Activated T-cell treated with anti-CD3 and anti-CD28 coated beads, Interleukin-2, amount 50 U/mL, for 72 hours (primary cell): ENCODE data around the gene ZNF664. TPM values are rescaled to one million over a fixed set of nuclear protein-coding genes. Genes with fewer than 3 reads are reported as not detected.

Source experiments
- ATAC-seq, 2 donors: fragments of 150-1000 bp; cut with Tn5 transposase; replicated peaks in 1 of 2; 2 replicates each; pipeline ENCODE4 v1.10.0; 2021; ENCODE audit warnings: moderate library complexity in 2 of 2, mild to moderate bottlenecking in 1 of 2
- DNase-seq, 2 donors: peaks; one replicate each; pipeline ENCODE4 v3.0.0; 2021 to 2022; ENCODE audit warnings: mixed read lengths in 1 of 2
- H3K27ac Mint-ChIP-seq: one replicate; pipeline ENCODE4 v1.8.0; 2022; ENCODE audit warnings: mild to moderate bottlenecking, moderate library complexity, mixed read lengths
- H3K27me3 Mint-ChIP-seq: one replicate; pipeline ENCODE4 v1.8.0; 2022; ENCODE audit warnings: low read depth, mixed read lengths
- H3K36me3 Mint-ChIP-seq, 2 donors: one replicate each; pipeline ENCODE4 v1.8.0; 2022; ENCODE audit warnings: mixed read lengths in 2 of 2, mild to moderate bottlenecking in 1 of 2; ENCODE audit not compliant: insufficient read depth in 2 of 2
- H3K4me1 Mint-ChIP-seq: one replicate; pipeline ENCODE4 v1.8.0; 2022; ENCODE audit warnings: low read depth, mixed read lengths
- H3K4me3 Mint-ChIP-seq, 2 donors: one replicate each; pipeline ENCODE4 v1.8.0; 2022; ENCODE audit warnings: mild to moderate bottlenecking in 2 of 2, mixed read lengths in 2 of 2, moderate library complexity in 2 of 2
- H3K9me3 Mint-ChIP-seq, 2 donors: one replicate each; pipeline ENCODE4 v1.8.0; 2022; ENCODE audit warnings: mixed read lengths in 2 of 2
- total RNA-seq, 2 donors: library from RNA; stranded (reverse); gene quantifications; one replicate each; pipeline ENCODE4 v1.2.3, GENCODE V29; 2022

ZNF664 gene
- total RNA-seq, 2 donors from 2014 or later = 63.0 to 63.6 TPM

DNA sequence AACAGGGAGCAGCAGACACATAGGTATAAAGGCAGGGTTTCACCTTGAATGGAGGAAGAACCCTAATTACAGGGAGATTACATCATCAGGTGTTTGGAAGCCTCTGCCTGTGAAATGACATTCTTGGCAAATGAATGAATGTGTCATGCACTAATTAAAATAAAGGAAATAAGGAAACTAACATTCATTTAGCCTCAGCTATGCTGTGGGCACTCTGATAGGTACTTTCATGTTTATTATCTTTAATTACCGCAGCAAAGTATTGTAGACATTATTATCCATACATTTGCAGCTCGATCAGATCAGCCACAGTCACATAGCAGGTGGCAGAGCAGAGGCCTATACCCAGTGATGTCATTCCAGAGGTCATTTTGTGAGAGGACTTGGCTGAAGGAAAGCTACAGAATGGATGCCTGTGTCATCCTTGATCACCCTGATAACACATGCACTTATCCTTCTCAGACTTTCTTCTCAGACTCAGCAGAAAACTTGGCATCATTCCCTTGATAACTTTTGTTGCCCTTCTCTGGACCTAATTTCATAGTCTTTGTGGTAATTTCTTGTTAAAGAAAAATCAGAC, 18.4 kb downstream of the ZNF664 start:
- peaks cover 2 to 16% of the 10 kb centered on the region in 2 donors for H3K36me3 Mint-ChIP-seq
- H3K27ac Mint-ChIP-seq = peak overlapping the region; percentile 21
- DNase-seq = no peak
- H3K4me1 Mint-ChIP-seq = peaks cover 36% of the 10 kb centered on the region
- H3K4me3 Mint-ChIP-seq = no peak overlapping the region
- ATAC-seq = no peak
- no peaks in the 10 kb centered on the region for H3K9me3 Mint-ChIP-seq
- H3K27me3 Mint-ChIP-seq = no peaks in the 10 kb centered on the region

DNA sequence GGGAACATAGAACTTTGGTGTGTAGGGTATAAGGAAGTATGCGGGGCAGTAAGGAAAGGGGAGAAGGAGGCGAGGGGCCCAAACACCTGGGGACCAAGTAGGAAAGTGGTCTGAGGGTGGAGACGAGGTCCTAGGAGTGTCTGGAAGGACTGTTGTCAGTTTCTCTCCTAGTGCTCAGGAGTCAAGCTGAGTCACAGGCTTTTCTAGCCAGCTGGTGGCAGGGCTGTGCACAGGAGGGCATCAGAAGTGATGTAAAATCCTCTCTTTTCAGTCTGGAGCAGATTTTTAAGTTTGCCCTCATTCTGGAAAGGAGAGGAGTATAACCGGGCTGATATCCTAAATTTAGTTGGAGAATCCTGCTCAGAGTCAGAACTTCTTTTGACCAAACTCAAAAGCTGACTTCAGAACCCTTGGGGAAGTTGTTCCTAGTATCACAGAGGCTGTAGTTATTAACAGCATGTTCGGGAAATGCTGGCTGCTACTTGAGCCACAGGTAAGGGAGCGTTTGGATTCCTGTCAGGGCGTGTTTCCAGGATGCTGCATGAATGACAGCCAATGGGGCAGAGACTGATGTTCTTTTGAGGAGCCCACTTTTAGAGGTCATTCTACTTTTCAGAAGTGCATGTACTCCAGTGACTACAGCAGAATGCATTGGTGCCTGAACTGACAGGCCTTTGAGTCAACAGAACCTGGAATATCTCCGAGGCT, 19.3 kb downstream of the ZNF664 start:
- Mint-ChIP-seq H3K27me3 (no peaks in the 10 kb centered on the region), H3K36me3 (peaks cover 2 to 16% of the 10 kb centered on the region in 2 donors), H3K27ac (peak overlapping the region; percentile 21), H3K4me3 (no peak overlapping the region), H3K9me3 (no peaks in the 10 kb centered on the region), H3K4me1 (peaks cover 37% of the 10 kb centered on the region)
- DNase-seq (no peak), ATAC-seq (no peak)

DNA sequence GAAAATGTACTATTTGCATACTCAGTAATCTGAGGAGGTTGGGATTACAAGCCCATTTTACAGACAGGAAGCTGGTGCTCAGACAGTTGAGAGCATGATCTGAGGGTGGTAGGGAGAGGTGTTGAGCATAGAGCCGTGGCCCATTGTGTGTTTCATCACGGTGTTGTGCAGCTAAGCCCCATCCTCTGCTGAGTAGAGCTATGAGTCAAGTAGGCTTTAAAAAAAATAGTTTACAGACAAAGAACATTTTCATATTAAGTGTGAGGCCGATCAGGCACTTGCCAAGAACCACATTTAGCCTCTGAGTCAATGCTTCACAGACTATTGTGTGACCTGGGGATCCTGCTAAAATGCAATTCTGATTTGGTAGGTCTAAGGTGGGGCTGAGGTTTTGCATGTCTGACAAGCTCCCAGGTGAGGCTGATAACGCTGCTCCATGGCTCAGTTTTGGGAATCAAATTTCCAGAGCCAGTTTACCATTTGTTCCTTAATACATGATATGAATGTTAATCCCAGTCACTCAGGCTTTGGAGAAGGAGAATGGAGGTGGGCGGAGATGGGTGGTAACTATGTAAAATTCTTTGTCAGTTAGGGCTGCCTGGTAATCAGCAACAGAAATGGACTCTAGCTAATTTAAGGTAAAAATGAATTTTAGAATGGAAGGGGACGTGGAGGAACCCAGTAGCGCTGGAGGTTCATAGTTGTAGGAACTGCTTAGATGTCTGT, 22.2 kb downstream of the ZNF664 start:
- no peak for DNase-seq
- Mint-ChIP-seq H3K36me3 (peaks cover 0 to 5% of the 10 kb centered on the region in 2 donors), H3K27ac (no peak overlapping the region), H3K27me3 (no peaks in the 10 kb centered on the region), H3K9me3 (no peaks in the 10 kb centered on the region), H3K4me1 (peaks cover 34% of the 10 kb centered on the region), H3K4me3 (no peak overlapping the region)
- peak; percentile 78 to 93 for ATAC-seq

DNA sequence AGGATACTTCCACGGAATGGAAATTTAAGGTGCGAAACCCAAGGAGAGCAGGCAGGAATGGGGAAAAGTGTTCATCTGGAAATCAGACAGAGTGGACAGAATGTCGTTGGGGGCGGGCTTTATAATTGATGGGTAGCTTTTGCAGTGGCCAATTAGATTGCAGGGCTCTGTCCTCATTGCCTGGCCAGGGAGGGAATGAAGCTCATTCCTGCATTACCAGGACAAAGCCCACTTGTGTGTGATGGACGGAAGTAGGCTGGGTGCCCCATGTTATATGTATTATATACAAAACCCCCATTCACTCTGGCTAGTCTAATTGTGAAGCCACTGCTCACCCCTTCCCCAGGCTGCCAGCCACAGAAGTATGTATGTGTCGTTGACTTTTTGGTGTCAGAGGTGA, 23.6 kb downstream of the ZNF664 start:
- Mint-ChIP-seq H3K4me1 (peaks cover 23% of the 10 kb centered on the region), H3K9me3 (no peaks in the 10 kb centered on the region), H3K36me3 (no peaks in the 10 kb centered on the region), H3K27ac (no peak overlapping the region), H3K4me3 (no peak overlapping the region), H3K27me3 (no peaks in the 10 kb centered on the region)
- ATAC-seq (no peak), DNase-seq (no peak)

DNA sequence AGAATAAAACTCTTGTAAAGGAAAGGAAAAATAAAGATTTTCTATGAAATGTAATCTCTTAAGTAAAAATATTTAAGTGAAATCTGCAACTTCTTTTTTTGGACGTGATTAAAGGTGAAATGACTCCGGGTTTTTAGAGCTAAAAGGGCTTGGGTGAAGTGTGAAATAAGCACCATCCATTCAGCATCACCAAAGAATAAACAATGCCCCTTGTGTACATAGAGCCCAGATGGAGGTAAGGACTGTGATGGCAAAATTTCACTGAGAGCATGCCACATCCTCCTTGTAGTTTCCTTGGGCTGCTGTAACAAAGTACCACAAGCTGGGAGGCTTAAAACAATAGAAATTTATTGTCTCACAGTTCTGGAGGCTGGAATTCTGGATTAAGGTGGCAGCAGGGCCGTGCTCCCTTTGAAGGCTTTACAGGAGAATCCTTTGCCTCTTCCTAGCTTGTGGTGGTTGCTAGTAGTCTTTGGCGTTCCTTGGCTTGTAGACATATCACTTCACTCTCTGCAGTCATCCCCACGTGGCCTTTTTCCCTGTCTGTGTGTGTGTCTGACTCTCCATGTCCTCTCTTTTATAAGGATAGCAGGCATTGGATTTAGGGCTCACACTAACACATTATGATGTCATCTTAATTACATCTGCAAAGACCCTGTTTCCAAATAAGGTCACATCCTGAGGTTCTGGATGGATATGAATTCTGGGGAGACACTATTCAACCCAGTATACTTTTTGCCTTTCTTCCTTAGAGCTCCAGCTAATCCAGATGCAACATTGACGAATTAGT, 24.2 kb downstream of the ZNF664 start:
- Mint-ChIP-seq H3K36me3 (no peaks in the 10 kb centered on the region), H3K4me3 (no peak overlapping the region), H3K4me1 (peaks cover 23% of the 10 kb centered on the region), H3K27ac (no peak overlapping the region), H3K9me3 (no peaks in the 10 kb centered on the region), H3K27me3 (no peaks in the 10 kb centered on the region)
- no peak for ATAC-seq
- no peak for DNase-seq

GRCh38 chr12:123997908-123998307, 24.9 kb downstream of the ZNF664 start:
- no peak for ATAC-seq
- Mint-ChIP-seq H3K36me3 (no peaks in the 10 kb centered on the region), H3K4me3 (no peak overlapping the region), H3K4me1 (peaks cover 23% of the 10 kb centered on the region), H3K27ac (no peak overlapping the region), H3K27me3 (no peaks in the 10 kb centered on the region), H3K9me3 (no peaks in the 10 kb centered on the region)
- no peak for DNase-seq

DNA sequence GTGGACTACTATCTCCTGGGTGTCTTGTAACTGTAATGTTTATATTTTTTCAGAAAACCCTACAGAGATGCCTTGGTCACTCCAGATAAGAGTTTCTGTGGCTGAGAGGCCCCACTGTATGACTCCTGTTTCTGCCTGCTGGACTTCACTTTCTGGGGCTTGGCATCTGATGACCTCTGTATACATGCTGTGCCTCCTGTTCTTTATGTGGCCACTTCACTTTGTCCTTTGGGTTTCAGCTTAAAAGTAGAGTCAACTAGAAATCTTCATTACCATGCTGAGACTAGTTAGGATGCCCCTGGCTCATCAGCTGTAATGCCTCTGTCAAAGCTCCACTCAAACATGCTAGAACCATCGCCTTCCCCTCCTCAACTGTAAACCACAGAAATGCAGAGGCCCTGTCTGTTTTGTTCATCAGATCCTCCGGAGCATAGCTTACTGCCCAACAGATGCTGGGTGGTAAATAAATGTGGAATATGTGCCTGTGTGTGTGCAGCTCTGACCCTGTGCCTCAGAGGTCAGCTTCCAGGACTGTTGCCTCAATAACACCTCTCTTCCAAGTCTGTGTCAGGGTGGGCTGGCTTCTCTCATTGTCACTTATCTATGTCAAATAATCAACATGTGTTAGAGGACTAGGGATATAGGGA, 25.5 kb downstream of the ZNF664 start:
- H3K27ac Mint-ChIP-seq = no peak overlapping the region
- no peaks in the 10 kb centered on the region for H3K36me3 Mint-ChIP-seq
- no peaks in the 10 kb centered on the region for H3K9me3 Mint-ChIP-seq
- peaks cover 23% of the 10 kb centered on the region for H3K4me1 Mint-ChIP-seq
- H3K27me3 Mint-ChIP-seq = no peaks in the 10 kb centered on the region
- DNase-seq (no peak), ATAC-seq (no peak)
- no peak overlapping the region for H3K4me3 Mint-ChIP-seq

- DNase-seq = no peak
- H3K27ac Mint-ChIP-seq = no peak overlapping the region
- H3K4me1 Mint-ChIP-seq = peaks cover 23% of the 10 kb centered on the region
- H3K9me3 Mint-ChIP-seq = no peaks in the 10 kb centered on the region
- ATAC-seq = no peak
- no peaks in the 10 kb centered on the region for H3K36me3 Mint-ChIP-seq
- H3K4me3 Mint-ChIP-seq = no peak overlapping the region
- H3K27me3 Mint-ChIP-seq = no peaks in the 10 kb centered on the region
Measured at GRCh38 chr12:123998991-123999359, 26.0 kb downstream of the ZNF664 start.

DNA sequence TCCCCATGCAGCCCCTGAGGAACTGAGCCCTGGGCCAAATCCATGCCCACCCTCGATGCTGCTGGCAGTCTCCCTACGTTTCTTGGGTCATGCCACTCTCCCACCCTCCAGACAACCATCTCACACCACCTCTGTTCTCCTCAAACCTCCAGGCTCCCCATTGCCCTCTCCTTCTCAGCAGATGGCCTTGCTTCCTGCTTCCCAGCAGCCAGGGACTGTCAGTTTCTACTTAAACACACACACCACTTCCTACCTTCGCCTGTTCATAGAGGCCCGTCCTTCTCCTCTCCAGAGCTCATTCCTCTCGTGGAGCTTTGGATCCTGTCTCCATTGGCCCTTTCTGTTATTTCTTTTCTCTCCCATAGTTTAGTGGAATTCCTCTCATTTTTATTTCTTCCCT, 27.1 kb downstream of the ZNF664 start:
- ATAC-seq (no peak), DNase-seq (no peak)
- Mint-ChIP-seq H3K4me1 (peaks cover 15% of the 10 kb centered on the region), H3K27ac (no peak overlapping the region), H3K4me3 (no peak overlapping the region), H3K27me3 (no peaks in the 10 kb centered on the region), H3K9me3 (no peaks in the 10 kb centered on the region), H3K36me3 (no peaks in the 10 kb centered on the region)

GRCh38 chr12:124001343-124001742, 28.3 kb downstream of the ZNF664 start:
- no peak overlapping the region for H3K4me3 Mint-ChIP-seq
- H3K27ac Mint-ChIP-seq = no peak overlapping the region
- DNase-seq (no peak), ATAC-seq (no peak)
- H3K36me3 Mint-ChIP-seq = peaks cover 0 to 3% of the 10 kb centered on the region in 2 donors
- H3K27me3 Mint-ChIP-seq = no peaks in the 10 kb centered on the region
- H3K9me3 Mint-ChIP-seq = no peaks in the 10 kb centered on the region
- peaks cover 12% of the 10 kb centered on the region for H3K4me1 Mint-ChIP-seq

- no peak overlapping the region for H3K27ac Mint-ChIP-seq
- H3K4me1 Mint-ChIP-seq = peaks cover 17% of the 10 kb centered on the region
- no peaks in the 10 kb centered on the region for H3K9me3 Mint-ChIP-seq
- DNase-seq (no peak), ATAC-seq (no peak)
- no peak overlapping the region for H3K4me3 Mint-ChIP-seq
- peaks cover 0 to 4% of the 10 kb centered on the region in 2 donors for H3K36me3 Mint-ChIP-seq
- H3K27me3 Mint-ChIP-seq = no peaks in the 10 kb centered on the region
Measured at GRCh38 chr12:124002021-124002644, 29.1 kb downstream of the ZNF664 start.

- Mint-ChIP-seq H3K36me3 (peaks cover under 1 to 5% of the 10 kb centered on the region in 2 donors), H3K4me3 (no peak overlapping the region), H3K4me1 (peaks cover 22% of the 10 kb centered on the region), H3K27ac (no peak overlapping the region), H3K27me3 (no peaks in the 10 kb centered on the region), H3K9me3 (no peaks in the 10 kb centered on the region)
- ATAC-seq (no peak), DNase-seq (no peak)
Measured at GRCh38 chr12:124002654-124003053, 29.6 kb downstream of the ZNF664 start.
